Vagina (tissue), 2 donors: ENCODE data around the gene SLC12A7. TPM values are rescaled to one million over a fixed set of nuclear protein-coding genes. Genes with fewer than 3 reads are reported as not detected.

ENCODE experiments used
- DNase-seq, 2 donors: peaks; one replicate each; pipeline ENCODE4 v3.0.0-alpha.2; 2017; ENCODE audit errors: extremely low spot score in 2 of 2
- H3K27ac ChIP-seq: fragments of 200-600 bp; sonication (generic); one replicate; pipeline ENCODE4 v1.5.1; 2019
- H3K27me3 ChIP-seq: fragments of 200-600 bp; sonication (generic); one replicate; pipeline ENCODE4 v1.5.1; 2019
- H3K36me3 ChIP-seq, 2 donors: fragments of 200-600 bp; sonication (generic); one replicate each; pipeline ENCODE4 v1.5.1; 2017 to 2019
- H3K4me1 ChIP-seq: fragments of 200-600 bp; sonication (generic); one replicate; pipeline ENCODE4 v1.5.1; 2019
- H3K4me3 ChIP-seq, 2 donors: fragments of 200-600 bp; sonication (generic); 1 replicate in 1 of 2; 2 replicates in 1 of 2; pipeline ENCODE4 v1.5.1; 2016 to 2019
- H3K9me3 ChIP-seq: fragments of 200-600 bp; sonication (generic); one replicate; pipeline ENCODE4 v1.5.1; 2019
- POLR2A ChIP-seq, 2 donors: fragments of 450-650 bp; IDR thresholded peaks; one replicate each; pipeline ENCODE4 v1.6.1; 2017; ENCODE audit warnings: antibody characterized with exemption in 2 of 2, mild to moderate bottlenecking in 2 of 2, moderate library complexity in 2 of 2
- POLR2AphosphoS5 ChIP-seq, 2 donors: sonication (generic); formaldehyde crosslinking; IDR thresholded peaks; one replicate each; pipeline ENCODE4 v1.9.0; 2017; ENCODE audit warnings: antibody characterized with exemption in 2 of 2, mild to moderate bottlenecking in 2 of 2, low read depth in 1 of 2; ENCODE audit not compliant: insufficient read depth in 1 of 2
- intact Hi-C: fragments of 100-400 bp; cut with DNase I; formaldehyde crosslinking; loops from one replicate; pipeline ENCODE4 v1.15.1; 2023
- total RNA-seq: library from RNA; depleted of rRNA; stranded (reverse); fragments of >200 nt; gene quantifications from one replicate; pipeline ENCODE4 v1.2.3, GENCODE V29; 2016
- TF ChIP-seq, protein P1 (sequence below), 3 experiments: fragments of 450-650 bp in 2 of 3; fragments of 200-600 bp in 1 of 3; sonication (generic) in 1 of 3; IDR thresholded peaks; one replicate each; pipeline ENCODE4 v1.5.1; 2017 to 2019; ENCODE audit warnings: antibody characterized with exemption in 3 of 3, mild to moderate bottlenecking in 2 of 3, moderate library complexity in 2 of 3

Gene SLC12A7
- total RNA-seq, 1 donor from 2014 or later = 21.6 TPM

GRCh38 chr5:1092122-1092521, 19.7 kb downstream of the SLC12A7 start:
- DNase-seq = no peak
- TF ChIP-seq POLR2AphosphoS5 (IDR thresholded peaks at IDR 0.05; ENCODE audit: insufficient read depth in 1 of 2, low read depth in 1 of 2) (no peak), POLR2A (IDR thresholded peaks at IDR 0.05) (no peak)
- TF ChIP-seq, protein P1, sequence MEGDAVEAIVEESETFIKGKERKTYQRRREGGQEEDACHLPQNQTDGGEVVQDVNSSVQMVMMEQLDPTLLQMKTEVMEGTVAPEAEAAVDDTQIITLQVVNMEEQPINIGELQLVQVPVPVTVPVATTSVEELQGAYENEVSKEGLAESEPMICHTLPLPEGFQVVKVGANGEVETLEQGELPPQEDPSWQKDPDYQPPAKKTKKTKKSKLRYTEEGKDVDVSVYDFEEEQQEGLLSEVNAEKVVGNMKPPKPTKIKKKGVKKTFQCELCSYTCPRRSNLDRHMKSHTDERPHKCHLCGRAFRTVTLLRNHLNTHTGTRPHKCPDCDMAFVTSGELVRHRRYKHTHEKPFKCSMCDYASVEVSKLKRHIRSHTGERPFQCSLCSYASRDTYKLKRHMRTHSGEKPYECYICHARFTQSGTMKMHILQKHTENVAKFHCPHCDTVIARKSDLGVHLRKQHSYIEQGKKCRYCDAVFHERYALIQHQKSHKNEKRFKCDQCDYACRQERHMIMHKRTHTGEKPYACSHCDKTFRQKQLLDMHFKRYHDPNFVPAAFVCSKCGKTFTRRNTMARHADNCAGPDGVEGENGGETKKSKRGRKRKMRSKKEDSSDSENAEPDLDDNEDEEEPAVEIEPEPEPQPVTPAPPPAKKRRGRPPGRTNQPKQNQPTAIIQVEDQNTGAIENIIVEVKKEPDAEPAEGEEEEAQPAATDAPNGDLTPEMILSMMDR (IDR thresholded peaks at IDR 0.05) = no peak
- H3K36me3 ChIP-seq = peaks cover 0 to 10% of the 10 kb centered on the region in 2 donors
- peaks cover 22% of the 10 kb centered on the region for H3K4me1 ChIP-seq
- no peaks in the 10 kb centered on the region for H3K27me3 ChIP-seq
- no peak overlapping the region for H3K4me3 ChIP-seq
- intact Hi-C loops = no loop called here
- no peaks in the 10 kb centered on the region for H3K9me3 ChIP-seq
- no peak overlapping the region for H3K27ac ChIP-seq

DNA sequence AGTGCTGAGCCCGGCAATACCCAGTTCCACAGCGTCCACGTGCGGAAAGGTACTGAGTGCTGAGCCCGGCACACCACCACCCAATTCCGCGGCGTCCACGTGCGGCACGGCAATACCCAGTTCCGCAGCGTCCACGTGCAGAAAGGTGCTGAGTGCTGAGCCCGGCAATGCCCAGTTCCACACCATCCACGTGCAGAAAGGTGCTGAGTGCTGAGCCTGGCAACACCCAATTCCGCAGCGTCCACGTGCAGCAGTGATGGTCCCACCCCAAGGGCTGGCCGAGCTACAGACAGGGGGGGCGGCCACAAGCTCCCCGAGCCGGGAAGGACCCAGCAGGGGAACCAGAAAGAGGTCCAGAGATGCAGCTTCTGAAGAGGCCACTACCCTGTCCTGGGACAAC, 20.2 kb downstream of the SLC12A7 start:
- H3K27ac ChIP-seq = no peak overlapping the region
- peaks cover 22% of the 10 kb centered on the region for H3K4me1 ChIP-seq
- DNase-seq = no peak
- intact Hi-C loops = no loop called here
- H3K36me3 ChIP-seq = peaks cover 0 to 13% of the 10 kb centered on the region in 2 donors
- H3K27me3 ChIP-seq = no peaks in the 10 kb centered on the region
- H3K9me3 ChIP-seq = no peaks in the 10 kb centered on the region
- H3K4me3 ChIP-seq = no peak overlapping the region
- no peak for TF ChIP-seq POLR2AphosphoS5 (IDR thresholded peaks at IDR 0.05; ENCODE audit: insufficient read depth in 1 of 2, low read depth in 1 of 2)
- no peak for TF ChIP-seq POLR2A (IDR thresholded peaks at IDR 0.05)
- TF ChIP-seq, protein P1 (IDR thresholded peaks at IDR 0.05) = no peak

GRCh38 chr5:1090538-1090937, 21.3 kb downstream of the SLC12A7 start:
- Histone ChIP-seq H3K27me3 (no peaks in the 10 kb centered on the region), H3K27ac (no peak overlapping the region), H3K4me3 (no peak overlapping the region), H3K4me1 (peaks cover 22% of the 10 kb centered on the region), H3K36me3 (peaks cover 0 to 24% of the 10 kb centered on the region in 2 donors), H3K9me3 (no peaks in the 10 kb centered on the region)
- intact Hi-C loops = no loop called here
- TF ChIP-seq, protein P1 (IDR thresholded peaks at IDR 0.05) = no peak
- TF ChIP-seq POLR2AphosphoS5 (IDR thresholded peaks at IDR 0.05; ENCODE audit: insufficient read depth in 1 of 2, low read depth in 1 of 2) (no peak), POLR2A (IDR thresholded peaks at IDR 0.05) (no peak)
- DNase-seq = no peak

DNA sequence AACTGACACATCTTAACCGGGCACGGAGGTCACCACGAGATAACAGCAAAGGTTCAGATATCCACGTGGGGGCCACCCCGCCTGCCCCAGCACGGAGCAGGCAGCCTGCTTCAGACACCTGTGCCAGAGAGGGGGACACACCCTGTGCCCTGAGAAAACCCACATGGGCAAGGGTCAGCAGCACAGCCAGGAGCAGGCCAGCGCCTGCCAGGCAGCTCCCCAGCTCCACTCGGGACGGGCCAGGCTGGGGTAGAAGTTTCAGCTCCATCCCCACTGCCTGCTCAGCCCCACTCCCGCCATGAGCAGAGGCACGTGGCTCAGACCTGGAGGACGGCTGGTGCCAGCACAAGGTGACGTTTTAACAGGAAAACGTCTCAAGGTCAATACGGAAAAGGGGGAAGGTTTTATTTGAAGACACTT, 22.2 kb downstream of the SLC12A7 start:
- Histone ChIP-seq H3K4me3 (no peak overlapping the region), H3K27me3 (no peaks in the 10 kb centered on the region), H3K9me3 (no peaks in the 10 kb centered on the region), H3K4me1 (peaks cover 22% of the 10 kb centered on the region), H3K27ac (no peak overlapping the region), H3K36me3 (peaks cover 0 to 32% of the 10 kb centered on the region in 2 donors)
- intact Hi-C loops = no loop called here
- DNase-seq = no peak
- TF ChIP-seq, protein P1 (IDR thresholded peaks at IDR 0.05) = no peak
- TF ChIP-seq POLR2A (IDR thresholded peaks at IDR 0.05) (no peak), POLR2AphosphoS5 (IDR thresholded peaks at IDR 0.05; ENCODE audit: insufficient read depth in 1 of 2, low read depth in 1 of 2) (no peak)

- H3K4me1 ChIP-seq = peaks cover 22% of the 10 kb centered on the region
- TF ChIP-seq POLR2AphosphoS5 (IDR thresholded peaks at IDR 0.05; ENCODE audit: insufficient read depth in 1 of 2, low read depth in 1 of 2) (no peak), POLR2A (IDR thresholded peaks at IDR 0.05) (no peak)
- TF ChIP-seq, protein P1 (IDR thresholded peaks at IDR 0.05) = no peak
- DNase-seq = no peak
- intact Hi-C loops = no loop called here
- peaks cover 0 to 37% of the 10 kb centered on the region in 2 donors for H3K36me3 ChIP-seq
- no peak overlapping the region for H3K27ac ChIP-seq
- no peaks in the 10 kb centered on the region for H3K9me3 ChIP-seq
- H3K27me3 ChIP-seq = no peaks in the 10 kb centered on the region
- H3K4me3 ChIP-seq = no peak overlapping the region
Observed at GRCh38 chr5:1089146-1089545, 22.7 kb downstream of the SLC12A7 start.
